ENCODE data around the gene SLC38A8. TPM values are rescaled to one million over a fixed set of nuclear protein-coding genes. Genes with fewer than 3 reads are reported as not detected.

Gene SLC38A8
- total RNA-seq, 1 donor from 2014 or later = not detected

- no peak for DNase-seq (ENCODE audit: low read depth)
Observed at GRCh38 chr16:83973077-83973476, 69.5 kb downstream of the SLC38A8 start.

- no peak for DNase-seq (ENCODE audit: low read depth)
Observed at GRCh38 chr16:83972256-83973008, 70.2 kb downstream of the SLC38A8 start.

GRCh38 chr16:83971165-83972130 is 71.1 kb downstream of the SLC38A8 start:
- DNase-seq (ENCODE audit: low read depth) = no peak

- no peak for DNase-seq (ENCODE audit: low read depth)
Observed at GRCh38 chr16:83970430-83970815, 72.2 kb downstream of the SLC38A8 start.

GRCh38 chr16:83969771-83970429 is 72.7 kb downstream of the SLC38A8 start:
- no peak for DNase-seq (ENCODE audit: low read depth)

GRCh38 chr16:83968891-83969649 is 73.5 kb downstream of the SLC38A8 start:
- DNase-seq (ENCODE audit: low read depth) = no peak

- DNase-seq (ENCODE audit: low read depth) = no peak
Observed at GRCh38 chr16:83968306-83968851, 74.2 kb downstream of the SLC38A8 start.

GRCh38 chr16:83967838-83968305 is 74.7 kb downstream of the SLC38A8 start, which contains the start of gene NECAB2:
Gene NECAB2 (plus strand): TSS chr16:83968244. CDS start chr16:83968649, 405 bp downstream.
- DNase-seq (ENCODE audit: low read depth) = peak; percentile 43

GRCh38 chr16:83967091-83967490 is 75.5 kb downstream of the SLC38A8 start:
- DNase-seq (ENCODE audit: low read depth) = no peak

GRCh38 chr16:83966153-83966696 is 76.4 kb downstream of the SLC38A8 start:
- no peak for DNase-seq (ENCODE audit: low read depth)

GRCh38 chr16:83965444-83966152 is 77.0 kb downstream of the SLC38A8 start:
- no peak for DNase-seq (ENCODE audit: low read depth)

GRCh38 chr16:83964684-83965443 is 77.7 kb downstream of the SLC38A8 start:
- no peak for DNase-seq (ENCODE audit: low read depth)

GRCh38 chr16:83963277-83964119 is 79.1 kb downstream of the SLC38A8 start:
- no peak for DNase-seq (ENCODE audit: low read depth)

GRCh38 chr16:83961591-83961990 is 81.0 kb downstream of the SLC38A8 start:
- no peak for DNase-seq (ENCODE audit: low read depth)

GRCh38 chr16:83960521-83961249 is 81.9 kb downstream of the SLC38A8 start:
- DNase-seq (ENCODE audit: low read depth) = no peak

All from myocyte (in vitro differentiated cells).